ENCODE results near the gene LENG8.
"Not testable (repeated sequence)": the region's sequence is repeated elsewhere in the genome, so short reads cannot be mapped to it uniquely, and the experiment has no call there.

Gene LENG8

GRCh38 chr19:54439174-54439851, 9.7 kb upstream of the LENG8 start:
- peak; percentile 41 for TF ChIP-seq CTCF (conservative IDR thresholded peaks at IDR 0.05; ENCODE audit: control insufficient read depth, insufficient read depth, low read depth, low read length)
- no peak for DNase-seq (ENCODE audit: low read depth)
- H3K4me3 ChIP-seq (ENCODE audit: control insufficient read depth, low read depth, low read length) = no peak overlapping the region

DNA sequence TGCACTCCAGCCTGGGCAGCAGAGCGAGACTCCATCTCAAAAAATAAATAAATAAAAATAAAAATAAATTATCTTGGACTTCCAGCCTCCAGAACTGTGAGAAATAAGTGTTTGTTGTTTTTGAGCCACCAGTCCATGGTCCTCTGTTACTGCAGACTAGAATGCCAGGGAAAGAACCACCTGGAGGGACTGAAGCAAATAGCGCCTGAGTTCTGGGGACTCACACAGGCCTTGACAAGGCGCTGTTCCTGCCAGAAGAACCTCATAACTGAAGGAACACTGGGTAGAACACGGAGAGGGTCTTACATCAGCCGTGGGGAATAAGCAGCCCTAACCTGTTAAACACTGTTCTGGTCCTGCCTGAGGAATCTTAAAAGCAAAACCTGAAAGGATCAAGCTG, 8.4 kb upstream of the LENG8 start:
- no peak for TF ChIP-seq CTCF (conservative IDR thresholded peaks at IDR 0.05; ENCODE audit: control insufficient read depth, insufficient read depth, low read depth, low read length)
- H3K4me3 ChIP-seq (ENCODE audit: control insufficient read depth, low read depth, low read length) = no peak overlapping the region
- DNase-seq (ENCODE audit: low read depth) = no peak

DNA sequence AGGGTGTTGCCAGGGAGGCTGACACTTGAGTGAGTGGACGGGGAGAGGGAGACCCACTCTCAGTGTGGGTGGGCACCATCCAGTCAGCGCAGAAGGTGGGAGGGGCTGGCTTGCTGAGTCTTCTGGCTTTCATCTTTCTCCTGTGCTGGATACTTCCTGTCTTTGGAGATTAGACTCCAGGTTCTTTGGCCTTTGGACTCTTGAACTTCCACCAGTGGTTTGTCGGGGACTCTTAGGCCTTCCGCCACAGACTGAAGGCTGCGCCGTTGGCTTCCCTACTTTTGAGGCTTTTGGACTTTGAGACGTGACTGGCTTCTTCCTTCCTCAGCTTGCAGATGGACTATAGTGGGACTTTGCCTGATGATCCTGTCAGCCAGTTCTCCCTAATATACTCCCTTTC, 4.3 kb upstream of the LENG8 start:
- no peak overlapping the region for H3K4me3 ChIP-seq (ENCODE audit: control insufficient read depth, low read depth, low read length)
- DNase-seq (ENCODE audit: low read depth) = no peak
- no peak for TF ChIP-seq CTCF (conservative IDR thresholded peaks at IDR 0.05; ENCODE audit: control insufficient read depth, insufficient read depth, low read depth, low read length)

- not testable (repeated sequence) for DNase-seq (ENCODE audit: low read depth); H3K4me3 ChIP-seq (ENCODE audit: control insufficient read depth, low read depth, low read length)
These were observed 2.6 kb upstream of the LENG8 start for GRCh38 chr19:54446349-54446748.

- TF ChIP-seq CTCF (conservative IDR thresholded peaks at IDR 0.05; ENCODE audit: control insufficient read depth, insufficient read depth, low read depth, low read length) = no peak
- H3K4me3 ChIP-seq (ENCODE audit: control insufficient read depth, low read depth, low read length) = peak overlapping the region; percentile 80
- DNase-seq (ENCODE audit: low read depth) = peak; percentile 62
These were observed 792 bp upstream of the LENG8 start for GRCh38 chr19:54448040-54448773.

DNA sequence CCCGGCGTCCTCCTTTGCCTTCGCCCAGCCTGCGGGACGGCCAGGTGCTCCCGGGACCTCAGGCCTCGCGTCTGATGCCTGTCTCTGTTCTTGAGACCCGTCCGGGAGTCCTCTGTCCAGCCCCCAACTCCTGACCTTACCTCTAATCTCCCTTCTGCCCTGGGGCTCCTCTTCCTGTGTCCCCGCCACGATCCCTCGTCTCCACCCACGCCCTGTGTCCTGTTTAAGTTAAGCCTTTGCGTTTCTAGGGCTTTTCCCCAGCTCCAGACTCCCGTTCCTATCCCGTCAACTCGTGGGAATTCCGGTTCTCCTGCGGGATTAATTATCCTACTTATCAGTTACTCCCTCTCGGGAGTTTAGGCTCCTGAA, 686 bp downstream of the LENG8 start:
- TF ChIP-seq CTCF (conservative IDR thresholded peaks at IDR 0.05; ENCODE audit: control insufficient read depth, insufficient read depth, low read depth, low read length) = no peak
- DNase-seq (ENCODE audit: low read depth) = peak; percentile 31
- H3K4me3 ChIP-seq (ENCODE audit: control insufficient read depth, low read depth, low read length) = peak overlapping the region; percentile 80

GRCh38 chr19:54451331-54451871, 2.4 kb downstream of the LENG8 start:
- no peak for TF ChIP-seq CTCF (conservative IDR thresholded peaks at IDR 0.05; ENCODE audit: control insufficient read depth, insufficient read depth, low read depth, low read length)
- DNase-seq (ENCODE audit: low read depth) = peak; percentile 54
- H3K4me3 ChIP-seq (ENCODE audit: control insufficient read depth, low read depth, low read length) = peak overlapping the region; percentile 80
